ENCODE results near the gene RILPL1.
"Not testable (repeated sequence)": the region's sequence is repeated elsewhere in the genome, so short reads cannot be mapped to it uniquely, and the experiment has no call there.

- TF ChIP-seq, protein P1, sequence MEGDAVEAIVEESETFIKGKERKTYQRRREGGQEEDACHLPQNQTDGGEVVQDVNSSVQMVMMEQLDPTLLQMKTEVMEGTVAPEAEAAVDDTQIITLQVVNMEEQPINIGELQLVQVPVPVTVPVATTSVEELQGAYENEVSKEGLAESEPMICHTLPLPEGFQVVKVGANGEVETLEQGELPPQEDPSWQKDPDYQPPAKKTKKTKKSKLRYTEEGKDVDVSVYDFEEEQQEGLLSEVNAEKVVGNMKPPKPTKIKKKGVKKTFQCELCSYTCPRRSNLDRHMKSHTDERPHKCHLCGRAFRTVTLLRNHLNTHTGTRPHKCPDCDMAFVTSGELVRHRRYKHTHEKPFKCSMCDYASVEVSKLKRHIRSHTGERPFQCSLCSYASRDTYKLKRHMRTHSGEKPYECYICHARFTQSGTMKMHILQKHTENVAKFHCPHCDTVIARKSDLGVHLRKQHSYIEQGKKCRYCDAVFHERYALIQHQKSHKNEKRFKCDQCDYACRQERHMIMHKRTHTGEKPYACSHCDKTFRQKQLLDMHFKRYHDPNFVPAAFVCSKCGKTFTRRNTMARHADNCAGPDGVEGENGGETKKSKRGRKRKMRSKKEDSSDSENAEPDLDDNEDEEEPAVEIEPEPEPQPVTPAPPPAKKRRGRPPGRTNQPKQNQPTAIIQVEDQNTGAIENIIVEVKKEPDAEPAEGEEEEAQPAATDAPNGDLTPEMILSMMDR (IDR thresholded peaks at IDR 0.05): not testable (repeated sequence)
- TF ChIP-seq POLR2A (IDR thresholded peaks at IDR 0.05): not testable (repeated sequence)
Measured at GRCh38 chr12:123558487-123558886, 25.0 kb upstream of the RILPL1 start.
